ENCODE measurements around the gene FOXL3.

The FOXL3 gene

GRCh38 chr7:317643-318405 is 27.9 kb downstream of the FOXL3 start (continued):
- TF ChIP-seq ZNF488 (tag by site-specific recombination; IDR thresholded peaks at IDR 0.05) (no peak), ZNF664 (tag by site-specific recombination; IDR thresholded peaks at IDR 0.05) (no peak), OVOL3 (tag by site-specific recombination; IDR thresholded peaks at IDR 0.05) (no peak), KLF7 (tag by site-specific recombination; IDR thresholded peaks at IDR 0.05; ENCODE audit: borderline replicate concordance) (no peak), ZNF580 (tag by site-specific recombination; IDR thresholded peaks at IDR 0.05) (no peak), ZNF155 (tag by site-specific recombination; IDR thresholded peaks at IDR 0.05) (no peak), MZF1 (tag by site-specific recombination; IDR thresholded peaks at IDR 0.05; ENCODE audit: borderline replicate concordance) (no peak)

GRCh38 chr7:318476-318875 is 28.5 kb downstream of the FOXL3 start:
- ChIA-PET POLR2A (no interaction called here), CTCF (interaction anchor here (0.6 kb wide), 1 partner anchor 666 kb away, joined by 3 read pairs; no protein-coding TSS in a partner anchor)

More at GRCh38 chr7:318476-318875, 28.5 kb downstream of the FOXL3 start:
- Histone ChIP-seq H3K27ac (ENCODE audit: extremely low read depth, low read depth, low read length) (no peak overlapping the region), H3K36me3 (ENCODE audit: control insufficient read depth in 2 of 2, insufficient read depth in 1 of 2, low read length in 2 of 2) (no peaks in the 10 kb centered on the region), H3K4me1 (ENCODE audit: control insufficient read depth, insufficient read depth, low read length) (peaks cover 5% of the 10 kb centered on the region; the same call in 1 of the 2 replicates), H3K4me3 (ENCODE audit: low read depth, low read length) (no peak overlapping the region), H3K9me3 (ENCODE audit: control insufficient read depth, insufficient read depth, low read depth, low read length) (no peaks in the 10 kb centered on the region)
- TF ChIP-seq ZBTB20 (tag by site-specific recombination; IDR thresholded peaks at IDR 0.05) (no peak), ZNF629 (tag by site-specific recombination; IDR thresholded peaks at IDR 0.05) (no peak), BCL6B (tag by site-specific recombination; IDR thresholded peaks at IDR 0.05) (no peak), ZNF148 (tag by site-specific recombination; IDR thresholded peaks at IDR 0.05; ENCODE audit: borderline replicate concordance) (no peak), ZNF792 (tag by site-specific recombination; IDR thresholded peaks at IDR 0.05) (no peak), ZNF623 (tag by site-specific recombination; IDR thresholded peaks at IDR 0.05) (no peak), ZFP69B (tag by site-specific recombination; IDR thresholded peaks at IDR 0.05) (no peak), ZNF692 (tag by site-specific recombination; IDR thresholded peaks at IDR 0.05) (no peak), GLIS1 (tag by site-specific recombination; IDR thresholded peaks at IDR 0.05) (no peak), ZNF362 (tag by site-specific recombination; IDR thresholded peaks at IDR 0.05) (no peak)
